Activated CD4-positive, alpha-beta T cell treated with anti-CD3 and anti-CD28 coated beads, Interleukin-2, amount 50 U/mL, for 16 hours (primary cell): ENCODE measurements around the gene RAB34.
A peak's percentile ranks its signal among the peaks of the same experiment; 100 is the strongest.
"Not testable (repeated sequence)": the region's sequence is repeated elsewhere in the genome, so short reads cannot be mapped to it uniquely, and the experiment has no call there.

Source experiments
- DNase-seq: peaks from one replicate; pipeline ENCODE4 v3.0.0-alpha.2; 2020

Gene RAB34

GRCh38 chr17:28745786-28746411 lies 28.2 kb upstream of the RAB34 start:
- DNase-seq = no peak

- DNase-seq = no peak
These were observed 27.5 kb upstream of the RAB34 start for GRCh38 chr17:28744972-28745785.

GRCh38 chr17:28744104-28744971 lies 26.7 kb upstream of the RAB34 start:
- DNase-seq = peak; percentile 70

DNA sequence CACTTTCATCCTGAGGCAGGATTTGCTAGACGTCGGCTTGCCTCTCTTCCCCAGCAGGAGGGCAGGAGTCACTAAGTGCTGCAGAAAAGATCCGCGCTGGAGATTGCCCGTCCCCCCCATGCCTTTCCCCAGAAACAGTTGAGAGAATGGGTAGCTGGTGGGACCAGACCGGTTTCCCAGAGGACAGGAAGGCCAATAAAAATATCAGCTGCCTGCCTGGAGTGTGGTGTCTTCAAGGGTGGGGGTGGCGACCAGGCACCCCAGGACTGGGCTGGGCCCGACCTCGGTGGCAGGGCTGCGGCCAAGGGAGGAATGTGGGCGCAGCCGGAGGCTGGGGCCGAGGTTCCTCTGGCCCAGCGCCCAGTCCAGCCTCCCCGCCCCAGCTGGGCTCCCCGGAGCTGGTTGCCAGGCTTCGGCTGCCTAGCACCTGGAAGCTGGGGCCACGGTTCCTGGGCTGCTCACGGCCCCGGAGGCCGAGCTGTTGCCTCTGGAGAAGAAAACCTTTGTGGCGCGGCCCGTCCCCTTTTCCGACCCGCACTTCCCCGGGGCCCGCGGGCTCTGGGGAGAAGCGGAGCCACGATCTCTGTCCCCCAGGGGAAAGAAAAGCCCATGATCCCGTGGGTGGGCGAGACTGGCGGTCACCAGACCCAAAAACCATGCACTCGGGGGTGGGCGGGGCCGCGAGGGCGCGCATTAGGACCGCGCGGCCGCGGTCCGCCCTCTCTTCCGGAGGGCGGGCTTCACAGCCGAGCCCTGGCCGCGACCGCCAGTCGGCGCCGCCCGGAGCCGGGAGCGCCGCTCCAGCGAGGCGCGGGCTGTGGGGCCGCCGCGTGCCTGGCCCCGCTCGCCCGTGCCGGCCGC lies 25.8 kb upstream of the RAB34 start, which contains the start of gene TRAF4:
TRAF4 (plus strand) TSS at position 769 of the 861 bp plus-strand sequence. CDS start 102 bp downstream, outside the sequence.
- peak; percentile 77 for DNase-seq

GRCh38 chr17:28741358-28742349 lies 24.0 kb upstream of the RAB34 start:
- DNase-seq = no peak

GRCh38 chr17:28740406-28741357 lies 23.0 kb upstream of the RAB34 start:
- no peak for DNase-seq

- DNase-seq = no peak
These were observed 21.2 kb upstream of the RAB34 start for GRCh38 chr17:28738680-28739384.

DNA sequence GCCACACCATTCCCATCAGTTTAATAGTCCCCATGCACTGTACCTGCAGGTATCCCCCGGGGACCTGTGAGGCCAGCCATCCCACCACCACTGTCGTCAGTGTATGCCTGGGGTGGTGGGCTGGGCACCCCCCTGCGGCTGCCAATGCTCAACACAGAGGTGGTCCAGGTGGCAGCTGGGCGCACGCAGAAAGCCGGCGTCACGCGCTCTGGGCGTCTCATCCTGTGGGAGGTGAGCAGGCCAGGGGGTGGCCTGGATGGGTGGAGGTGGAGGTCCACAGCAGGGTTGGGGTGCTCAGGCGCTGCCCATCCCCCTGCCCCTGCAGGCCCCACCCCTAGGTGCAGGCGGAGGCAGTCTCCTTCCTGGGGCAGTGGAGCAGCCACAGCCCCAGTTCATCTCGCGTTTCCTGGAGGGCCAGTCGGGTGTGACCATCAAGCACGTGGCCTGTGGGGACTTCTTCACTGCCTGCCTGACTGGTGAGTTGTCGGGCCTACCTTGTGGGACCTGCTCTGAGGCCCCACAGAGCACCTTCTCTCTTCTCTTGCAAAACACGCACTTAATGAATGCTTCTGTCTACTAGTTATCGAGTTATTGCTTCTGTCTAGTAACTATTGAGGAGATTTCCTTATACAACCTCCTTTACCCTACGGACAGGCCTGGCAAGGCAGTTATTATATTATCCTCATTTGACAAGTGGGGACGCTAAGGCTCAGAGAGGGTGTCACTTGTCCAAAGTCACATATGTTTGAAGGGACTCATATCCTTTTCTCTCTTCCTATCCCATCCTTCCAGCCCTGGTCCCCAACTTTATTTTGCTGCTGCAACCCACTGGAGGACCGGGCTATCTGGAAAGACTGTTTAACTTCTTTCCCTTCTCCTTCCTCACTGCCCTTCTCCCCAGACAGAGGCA lies 20.4 kb upstream of the RAB34 start:
- DNase-seq = no peak

DNA sequence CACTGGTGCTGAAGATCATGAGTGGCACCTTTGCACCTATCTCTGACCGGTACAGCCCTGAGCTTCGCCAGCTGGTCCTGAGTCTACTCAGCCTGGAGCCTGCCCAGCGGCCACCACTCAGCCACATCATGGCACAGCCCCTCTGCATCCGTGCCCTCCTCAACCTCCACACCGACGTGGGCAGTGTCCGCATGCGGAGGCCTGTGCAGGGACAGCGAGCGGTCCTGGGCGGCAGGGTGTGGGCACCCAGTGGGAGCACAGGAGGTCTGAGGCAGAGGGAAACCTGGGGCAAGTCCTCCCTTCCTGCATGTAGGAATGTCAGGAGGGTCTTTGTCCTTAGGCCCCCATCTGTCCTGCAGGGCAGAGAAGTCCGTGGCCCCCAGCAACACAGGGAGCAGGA lies 19.6 kb upstream of the RAB34 start:
- DNase-seq = no peak

- not testable (repeated sequence) for DNase-seq
These were observed 18.5 kb upstream of the RAB34 start for GRCh38 chr17:28735913-28736769.

DNA sequence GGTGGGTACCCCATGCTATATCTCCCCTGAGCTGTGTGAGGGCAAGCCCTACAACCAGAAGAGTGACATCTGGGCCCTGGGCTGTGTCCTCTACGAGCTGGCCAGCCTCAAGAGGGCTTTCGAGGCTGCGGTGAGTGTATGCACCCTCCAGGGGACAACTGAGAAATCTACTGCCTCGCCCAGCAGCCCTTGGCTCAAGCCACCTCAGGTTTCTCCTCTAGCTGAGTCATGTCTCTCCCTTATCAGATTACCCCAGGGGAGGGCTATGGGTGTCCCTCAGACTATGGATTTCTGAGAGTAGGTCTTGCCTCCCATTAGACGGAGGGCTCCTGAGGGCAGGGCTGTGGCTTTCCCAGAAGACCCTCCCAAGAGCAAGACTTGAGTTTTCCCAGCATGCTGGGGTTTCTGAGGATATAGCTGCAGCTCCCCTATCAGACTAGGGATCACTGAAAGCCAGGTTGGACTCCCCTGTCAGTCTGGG lies 17.6 kb upstream of the RAB34 start:
- no peak for DNase-seq

DNA sequence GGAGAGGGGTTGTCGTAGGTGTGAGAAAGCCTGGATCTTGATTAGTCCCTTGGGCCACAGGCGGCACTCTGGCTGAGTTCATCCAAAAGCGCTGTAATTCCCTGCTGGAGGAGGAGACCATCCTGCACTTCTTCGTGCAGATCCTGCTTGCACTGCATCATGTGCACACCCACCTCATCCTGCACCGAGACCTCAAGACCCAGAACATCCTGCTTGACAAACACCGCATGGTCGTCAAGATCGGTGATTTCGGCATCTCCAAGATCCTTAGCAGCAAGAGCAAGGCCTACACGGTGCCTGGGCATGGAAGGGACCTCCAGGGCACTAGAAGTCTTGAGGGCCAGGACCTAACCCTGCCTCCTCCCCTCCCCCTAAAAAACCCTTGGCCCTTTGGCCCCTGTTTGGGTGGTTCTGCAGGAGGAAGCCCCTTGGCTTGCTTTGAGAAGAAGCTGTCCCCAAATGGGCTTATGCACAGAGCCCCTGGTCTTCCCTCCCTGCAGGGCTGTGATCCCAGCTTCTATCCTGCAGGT lies 17.1 kb upstream of the RAB34 start:
- DNase-seq = no peak

GRCh38 chr17:28733346-28733745 lies 15.7 kb upstream of the RAB34 start:
- no peak for DNase-seq

- DNase-seq = no peak
These were observed 12.3 kb upstream of the RAB34 start for GRCh38 chr17:28729950-28730330.

- peak; percentile 97 for DNase-seq
These were observed 10.9 kb upstream of the RAB34 start, which contains the start of gene NEK8 for GRCh38 chr17:28728364-28729200. Gene NEK8 (plus strand): TSS chr17:28728788. CDS start chr17:28728814, 26 bp downstream.
